ENCODE data around the gene ABHD16B. TPM values are rescaled to one million over a fixed set of nuclear protein-coding genes. Genes with fewer than 3 reads are reported as not detected.

ABHD16B gene
- total and polyA plus RNA-seq, 2 of the 13 experiments (the other 11 are each of a cell fraction or from before 2014, with no cell fraction given), result not detected

- ATAC-seq, result no peak
- Histone ChIP-seq H3K9me3 (ENCODE audit: low read length) (no peaks in the 10 kb centered on the region), H3K27me3 (ENCODE audit: control insufficient read depth in 1 of 2, insufficient read depth in 2 of 2, low read length in 2 of 2) (peaks cover 2 to 18% of the 10 kb centered on the region in 2 experiments; a peak in 3 of 5 replicates), H3K79me2 (ENCODE audit: insufficient read depth, low read length) (no peaks in the 10 kb centered on the region), H4K20me1 (ENCODE audit: insufficient read depth, low read length) (peaks cover 7% of the 10 kb centered on the region; the same call in 1 of the 2 replicates), H3K4me3 (replicated peaks in 1 of 3; ENCODE audit: insufficient read depth in 1 of 3, low read depth in 2 of 3, low read length in 3 of 3) (no peak overlapping the region), H3K4me2 (ENCODE audit: low read depth, low read length) (no peak overlapping the region), H3K27ac (ENCODE audit: extremely low read length, insufficient read depth, low read length) (no peak overlapping the region), H3K4me1 (ENCODE audit: insufficient read depth, low read length) (peaks cover 42% of the 10 kb centered on the region), H2AFZ (ENCODE audit: low read length) (no peak overlapping the region), H3K9ac (ENCODE audit: insufficient read depth, low read depth, low read length) (no peak overlapping the region), H3K36me3 (replicated peaks in 1 of 2; ENCODE audit: control insufficient read depth in 1 of 2, insufficient read depth in 2 of 2, low read length in 2 of 2) (no peaks in the 10 kb centered on the region)
- intact Hi-C loops (cut with micrococcal nuclease; ENCODE audit: unreplicated experiment), result no loop called here
- in situ Hi-C loops (cut with HindIII; ENCODE audit: extremely low pct_ligation_motif_present, low pct_unique_long_range_greater_than_20kb), result no loop called here
- CTCF ChIA-PET (ENCODE audit: low intra/inter-chr PET ratio, low total read pairs), result no interaction called here
- no TSS peak for BruUV-seq (replicated peaks)
- DNase-seq (ENCODE audit: low spot score), result no peak
- no peak for FAIRE-seq
- TF ChIP-seq ZBTB38 (CRISPR knock-in tag; IDR thresholded peaks at IDR 0.05), result 0 out of 2 replicates have a peak, but pooled peaks have one; percentile 21
- TF ChIP-seq ZBTB40 (IDR thresholded peaks at IDR 0.05), result no peak
- no peak for TF ChIP-seq ZBTB40 (CRISPR knock-in tag; IDR thresholded peaks at IDR 0.05)
- WGBS (ENCODE audit: low lambda C conversion rate), result 82% methylated on average over 25 of the region's 25 CpGs
- POLR2A ChIA-PET, result no interaction called here
Observed at GRCh38 chr20:63825331-63826118, 35.8 kb upstream of the ABHD16B start.

Data from HepG2 (cell line).